Cardiac fibroblast (primary cell): ENCODE measurements around the gene MAGOH.

ENCODE experiments used
- DNase-seq, 2 donors: peaks; one replicate each; pipeline versions ENCODE4 v3.0.0 to v3.0.0-alpha.2; 2010; ENCODE audit warnings: low read depth in 2 of 2
- H3K4me3 ChIP-seq, 2 donors: replicated peaks in 1 of 2; 1 replicate in 1 of 2; 2 replicates in 1 of 2; pipeline ENCODE4 v1.5.1; 2011; ENCODE audit warnings: low read depth in 2 of 2, low read length in 2 of 2, mild to moderate bottlenecking in 2 of 2, moderate library complexity in 1 of 2
- TF ChIP-seq, protein P1 (sequence below): IDR thresholded peaks from one replicate; pipeline ENCODE4 v1.5.1; 2011; ENCODE audit warnings: low read depth, mild to moderate bottlenecking, low read length, inconsistent platforms

The MAGOH gene

DNA sequence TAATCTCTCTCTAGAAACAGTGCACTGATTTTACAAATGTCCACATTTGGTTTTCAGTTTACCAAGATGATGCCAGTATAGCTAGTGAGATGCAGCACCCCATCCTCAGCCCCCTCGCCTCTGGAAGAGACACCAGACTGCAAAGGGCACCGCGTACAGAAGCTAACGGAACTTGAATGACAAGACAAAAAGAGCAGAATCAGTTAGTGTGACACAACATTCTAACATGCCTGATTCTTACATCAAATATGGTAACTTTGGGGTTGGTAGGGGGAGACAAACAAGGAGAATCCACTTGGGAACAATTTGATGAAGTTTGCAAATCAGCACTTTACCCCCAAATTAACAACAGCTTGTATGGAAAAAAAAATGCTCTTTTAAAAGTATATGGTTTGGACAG is 4.1 kb upstream of the MAGOH start:
- TF ChIP-seq, protein P1, sequence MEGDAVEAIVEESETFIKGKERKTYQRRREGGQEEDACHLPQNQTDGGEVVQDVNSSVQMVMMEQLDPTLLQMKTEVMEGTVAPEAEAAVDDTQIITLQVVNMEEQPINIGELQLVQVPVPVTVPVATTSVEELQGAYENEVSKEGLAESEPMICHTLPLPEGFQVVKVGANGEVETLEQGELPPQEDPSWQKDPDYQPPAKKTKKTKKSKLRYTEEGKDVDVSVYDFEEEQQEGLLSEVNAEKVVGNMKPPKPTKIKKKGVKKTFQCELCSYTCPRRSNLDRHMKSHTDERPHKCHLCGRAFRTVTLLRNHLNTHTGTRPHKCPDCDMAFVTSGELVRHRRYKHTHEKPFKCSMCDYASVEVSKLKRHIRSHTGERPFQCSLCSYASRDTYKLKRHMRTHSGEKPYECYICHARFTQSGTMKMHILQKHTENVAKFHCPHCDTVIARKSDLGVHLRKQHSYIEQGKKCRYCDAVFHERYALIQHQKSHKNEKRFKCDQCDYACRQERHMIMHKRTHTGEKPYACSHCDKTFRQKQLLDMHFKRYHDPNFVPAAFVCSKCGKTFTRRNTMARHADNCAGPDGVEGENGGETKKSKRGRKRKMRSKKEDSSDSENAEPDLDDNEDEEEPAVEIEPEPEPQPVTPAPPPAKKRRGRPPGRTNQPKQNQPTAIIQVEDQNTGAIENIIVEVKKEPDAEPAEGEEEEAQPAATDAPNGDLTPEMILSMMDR, result no peak
- DNase-seq, result no peak
- H3K4me3 ChIP-seq, result no peak overlapping the region

DNA sequence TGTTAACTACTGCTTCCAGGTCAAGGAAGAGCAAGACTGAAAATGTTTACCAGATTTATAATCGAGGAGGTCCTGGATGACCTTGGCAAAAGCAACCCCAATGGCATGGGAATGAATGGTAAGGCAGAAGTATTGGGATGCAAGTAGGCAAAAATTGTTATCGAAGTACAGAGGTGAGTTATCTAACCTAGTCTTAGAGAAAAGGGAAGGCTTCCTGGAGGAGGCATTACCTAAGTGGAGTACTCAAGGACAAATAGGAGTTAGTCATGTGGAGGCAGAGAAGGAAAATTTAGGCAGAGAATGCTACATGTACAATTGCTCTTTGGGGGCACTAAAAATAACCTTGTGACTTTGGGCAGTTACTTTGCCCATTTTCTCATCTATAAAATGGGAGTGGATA is 3.5 kb upstream of the MAGOH start:
- DNase-seq, result no peak
- TF ChIP-seq, protein P1, result no peak
- H3K4me3 ChIP-seq, result no peak overlapping the region

DNA sequence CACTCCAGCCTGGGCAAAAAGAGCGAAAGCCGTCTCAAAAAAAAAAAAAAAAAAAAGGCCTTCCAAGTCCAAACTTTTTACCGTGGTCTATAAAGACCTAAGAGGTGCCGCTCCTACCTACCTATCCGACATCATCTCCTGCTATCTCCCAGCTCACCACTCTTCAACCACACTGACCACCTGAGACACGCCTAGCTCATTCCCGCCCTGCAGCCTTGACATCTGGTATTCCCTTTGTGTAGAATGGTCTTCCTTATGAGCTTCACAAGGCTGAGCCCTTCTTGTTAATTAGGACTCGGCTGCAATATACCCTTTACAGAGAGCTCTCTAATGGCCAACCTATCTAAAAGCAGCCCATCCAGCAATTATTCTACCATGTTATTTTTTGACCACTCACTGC is 680 bp downstream of the MAGOH start:
- no peak for DNase-seq
- TF ChIP-seq, protein P1, result no peak
- peak overlapping the region; percentile 99 for H3K4me3 ChIP-seq

DNA sequence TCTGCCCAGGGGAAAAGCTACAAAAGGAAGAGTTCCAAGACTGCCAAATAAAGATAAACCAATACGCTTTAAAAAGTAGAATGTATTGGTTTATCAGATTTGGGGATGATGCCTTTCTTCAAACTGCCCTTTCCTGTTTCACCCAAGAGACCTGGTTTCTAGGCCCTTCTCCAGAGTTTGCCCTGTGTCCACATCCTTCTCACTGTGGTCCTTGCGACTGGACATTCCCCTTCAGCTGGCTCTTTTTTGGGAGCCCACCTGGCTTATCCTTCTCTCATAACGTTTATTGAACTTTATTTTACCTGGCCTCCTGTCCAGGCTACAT is 17.4 kb downstream of the MAGOH start:
- DNase-seq, result no peak

DNA sequence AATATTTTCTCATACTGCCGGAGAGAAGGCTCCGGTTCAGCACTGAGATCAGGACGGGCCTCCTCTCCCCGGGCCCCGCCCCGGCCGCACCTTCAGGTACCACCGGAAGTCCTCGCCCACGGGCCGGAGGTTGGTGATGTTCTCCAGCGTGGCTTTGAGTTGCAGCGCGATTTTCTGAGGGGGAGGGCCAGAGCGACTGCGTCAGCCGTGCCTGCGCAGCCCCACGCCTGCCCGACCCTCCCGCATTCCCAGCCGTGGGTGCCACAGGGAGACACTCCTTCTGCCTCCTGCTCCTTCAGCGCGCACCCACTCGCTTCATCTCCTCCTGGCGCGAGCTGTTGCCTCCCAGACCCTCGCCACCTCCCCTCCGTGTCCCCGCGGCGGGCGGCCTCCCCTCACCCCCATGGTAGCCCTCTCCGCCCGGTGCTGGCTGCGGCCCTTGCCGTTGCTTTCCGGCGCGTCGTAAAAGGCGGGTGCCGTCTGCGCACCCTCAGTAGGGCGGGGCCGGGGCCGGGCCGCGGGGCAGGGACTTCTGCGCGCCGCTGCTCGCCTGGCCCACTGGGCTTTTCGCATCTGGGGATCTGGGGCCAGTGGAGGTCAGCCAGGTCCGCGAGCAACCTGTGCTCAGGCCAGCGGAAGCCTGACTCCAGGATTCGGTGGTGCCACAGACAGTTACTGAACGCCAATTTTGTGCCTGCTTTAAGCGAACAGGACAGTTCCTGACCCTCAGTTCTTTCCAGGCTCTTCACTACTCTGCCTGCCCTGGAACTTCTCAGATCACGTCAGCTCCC is 18.0 kb downstream of the MAGOH start, which contains the start of gene CZIB:
Gene CZIB (minus strand): TSS at position 464 of the 791 bp plus-strand sequence. CDS start 59 bp downstream, at position 405.
- H3K4me3 ChIP-seq, result peak within 1 kb of the TSS; percentile 81 to 99
- DNase-seq, result peak; percentile 92
- TF ChIP-seq, protein P1, result no peak

More for the DNA sequence above, 17.4 kb downstream of the MAGOH start:
- TF ChIP-seq, protein P1, result no peak
- peak overlapping the region; percentile 81 to 99 for H3K4me3 ChIP-seq

DNA sequence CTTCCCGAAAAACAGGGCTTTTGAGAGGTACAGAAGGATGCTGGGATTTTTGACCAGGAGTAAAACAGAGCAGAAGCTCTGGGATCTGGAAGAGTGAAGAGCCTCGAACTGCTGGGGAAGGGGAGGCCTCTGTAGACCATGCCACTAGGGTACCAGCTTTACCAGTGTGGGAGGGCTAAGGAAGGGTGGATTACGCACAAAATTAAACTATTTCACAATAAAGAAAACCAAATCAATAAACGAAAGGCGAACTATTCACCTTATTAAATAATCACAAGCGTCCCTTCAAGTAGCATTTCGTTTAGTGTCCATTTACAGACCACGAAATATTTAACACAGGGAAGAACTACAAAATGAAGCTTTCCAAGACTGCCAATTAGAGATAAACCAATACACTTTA is 18.6 kb downstream of the MAGOH start:
- TF ChIP-seq, protein P1, result no peak
- peak overlapping the region; percentile 81 to 99 for H3K4me3 ChIP-seq
- no peak for DNase-seq

DNA sequence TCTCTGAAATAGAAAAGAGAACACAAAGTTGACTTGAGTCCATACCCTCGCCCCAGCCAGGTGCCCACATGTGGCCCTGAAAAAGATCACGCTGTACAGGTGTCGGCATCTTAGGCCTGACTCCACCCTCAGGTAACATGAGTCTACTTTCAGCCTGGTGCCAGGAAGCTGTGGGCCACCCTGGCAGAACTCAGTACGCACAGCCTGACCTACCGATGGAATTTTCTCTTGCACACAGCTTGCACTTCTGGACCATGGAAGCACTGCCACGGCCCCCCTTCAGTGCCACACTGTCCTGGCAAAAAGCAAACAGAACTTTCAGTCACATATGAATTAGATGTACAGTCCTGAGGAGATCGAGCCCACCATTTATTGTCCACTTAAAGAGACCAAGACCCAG is 20.1 kb downstream of the MAGOH start:
- TF ChIP-seq, protein P1, result no peak
- DNase-seq, result no peak
- H3K4me3 ChIP-seq, result no peak overlapping the region
